ENCODE measurements around the gene UBE2H.
"Not testable (repeated sequence)": the region's sequence is repeated elsewhere in the genome, so short reads cannot be mapped to it uniquely, and the experiment has no call there.

UBE2H gene

GRCh38 chr7:129804890-129805719 lies 147.7 kb downstream of the UBE2H start:
- no peak for DNase-seq

- DNase-seq, result no peak
These were observed 148.5 kb downstream of the UBE2H start for GRCh38 chr7:129804111-129804889.

GRCh38 chr7:129803546-129804081 lies 149.1 kb downstream of the UBE2H start:
- no peak for DNase-seq

- no peak for DNase-seq
These were observed 150.9 kb downstream of the UBE2H start for GRCh38 chr7:129801882-129802281.

GRCh38 chr7:129800901-129801300 lies 151.9 kb downstream of the UBE2H start:
- DNase-seq, result no peak

- no peak for DNase-seq
These were observed 153.3 kb downstream of the UBE2H start for GRCh38 chr7:129799350-129799955.

GRCh38 chr7:129798616-129799349 lies 154.0 kb downstream of the UBE2H start:
- no peak for DNase-seq

GRCh38 chr7:129797214-129797789 lies 155.5 kb downstream of the UBE2H start:
- DNase-seq, result no peak

GRCh38 chr7:129796186-129796775 lies 156.5 kb downstream of the UBE2H start:
- DNase-seq, result no peak

- not testable (repeated sequence) for DNase-seq
These were observed 158.3 kb downstream of the UBE2H start for GRCh38 chr7:129794461-129794860.

GRCh38 chr7:129793506-129794310 lies 159.1 kb downstream of the UBE2H start:
- no peak for DNase-seq

- no peak for DNase-seq
These were observed 160.0 kb downstream of the UBE2H start for GRCh38 chr7:129792721-129793120.

- DNase-seq, result no peak
These were observed 162.6 kb downstream of the UBE2H start for GRCh38 chr7:129790136-129790535.

- DNase-seq, result no peak
These were observed 163.1 kb downstream of the UBE2H start for GRCh38 chr7:129789652-129790051.

- DNase-seq, result no peak
These were observed 163.8 kb downstream of the UBE2H start for GRCh38 chr7:129789000-129789399.

GRCh38 chr7:129786825-129787563 lies 165.8 kb downstream of the UBE2H start:
- DNase-seq, result no peak

- no peak for DNase-seq
These were observed 166.9 kb downstream of the UBE2H start for GRCh38 chr7:129785685-129786514.

GRCh38 chr7:129784783-129785684 lies 167.7 kb downstream of the UBE2H start:
- DNase-seq, result no peak

All from CD4-positive, alpha-beta T cell treated with Interleukin-4 for 1 hour (primary cell).